H1 (cell line): Measurements from ENCODE around the gene FAM240A.

ENCODE experiments used
- BACH1 ChIP-seq: IDR thresholded peaks from 2 replicates; pipeline ENCODE4 v1.6.1; 2012; ENCODE audit warnings: low read length, improper control_type of control experiment
- CTCF ChIP-seq, 3 experiments: IDR thresholded peaks; 1 replicate in 2 of 3; 2 replicates in 1 of 3; pipeline versions ENCODE4 v1.5.1 to v1.6.1; 2011; ENCODE audit warnings: low read length in 3 of 3, mild to moderate bottlenecking in 3 of 3, inconsistent platforms in 2 of 3, low read depth in 1 of 3, moderate library complexity in 1 of 3; ENCODE audit not compliant: insufficient read depth in 1 of 3; ENCODE audit errors: control extremely low read depth in 1 of 3
- EZH2 ChIP-seq: fragments of 200-600 bp; sonication (generic); IDR thresholded peaks from 2 replicates; pipeline ENCODE4 v1.7.1; 2012; ENCODE audit warnings: low read depth, mild to moderate bottlenecking, moderate library complexity, low read length, inconsistent platforms; ENCODE audit not compliant: severe bottlenecking
- MAX ChIP-seq: IDR thresholded peaks from 2 replicates; pipeline ENCODE4 v1.6.1; 2012; ENCODE audit warnings: inconsistent platforms
- POLR2A ChIP-seq, 2 experiments: IDR thresholded peaks; 1 replicate in 1 of 2; 2 replicates in 1 of 2; pipeline ENCODE4 v1.6.1; 2011; ENCODE audit warnings: low read depth in 2 of 2, low read length in 2 of 2, mild to moderate bottlenecking in 2 of 2; ENCODE audit errors: control extremely low read depth in 1 of 2
- POU5F1 ChIP-seq: IDR thresholded peaks from 2 replicates; pipeline ENCODE4 v1.6.1; 2011; ENCODE audit warnings: low read depth, mild to moderate bottlenecking, low read length, moderate library complexity
- RNF2 ChIP-seq: fragments of 200-900, 300-1000 bp; sonication (generic); IDR thresholded peaks from 2 replicates; pipeline ENCODE4 v1.7.1; 2016; ENCODE audit warnings: borderline replicate concordance, low read depth, mild to moderate bottlenecking, antibody characterized with exemption, low read length; ENCODE audit not compliant: poor library complexity, severe bottlenecking; ENCODE audit errors: missing control alignments
- SIRT6 ChIP-seq: IDR thresholded peaks from one replicate; pipeline ENCODE4 v1.7.1; 2012; ENCODE audit warnings: low read length, inconsistent platforms
- SRF ChIP-seq: IDR thresholded peaks from 2 replicates; pipeline ENCODE4 v1.6.1; 2011; ENCODE audit warnings: mild to moderate bottlenecking, low read depth, low read length, moderate library complexity
- TAF1 ChIP-seq: IDR thresholded peaks from 2 replicates; pipeline ENCODE4 v1.6.1; 2011; ENCODE audit warnings: mild to moderate bottlenecking, low read depth, low read length
- TCF12 ChIP-seq: IDR thresholded peaks from 2 replicates; pipeline ENCODE4 v1.6.1; 2011; ENCODE audit warnings: low read depth, mild to moderate bottlenecking, low read length
- USF2 ChIP-seq: IDR thresholded peaks from 2 replicates; pipeline ENCODE4 v1.6.1; 2011; ENCODE audit warnings: low read length, improper control_type of control experiment
- ZNF274 ChIP-seq: IDR thresholded peaks from 2 replicates; pipeline ENCODE4 v1.7.0; 2012; ENCODE audit warnings: low read length, borderline replicate concordance; ENCODE audit errors: extremely low read depth

- TF ChIP-seq POU5F1 (no peak), SIRT6 (no peak), TAF1 (no peak), POLR2A (IDR thresholded peaks at IDR 0.05; ENCODE audit: control extremely low read depth in 1 of 2, low read depth in 2 of 2, low read length in 2 of 2) (no peak), USF2 (no peak), TCF12 (no peak), MAX (no peak), CTCF (IDR thresholded peaks at IDR 0.05; ENCODE audit: control extremely low read depth in 1 of 3, insufficient read depth in 1 of 3, low read depth in 1 of 3, low read length in 3 of 3) (no peak), EZH2 (no peak), SRF (no peak), RNF2 (no peak), BACH1 (no peak), ZNF274 (no peak)
Measured at GRCh38 chr3:46655271-46655670, 42.9 kb downstream of the FAM240A start.
